IMR-90 (cell line): ENCODE measurements around the gene SLC38A8. TPM values are rescaled to one million over a fixed set of nuclear protein-coding genes. Genes with fewer than 3 reads are reported as not detected.

Experiments
- ATAC-seq: fragments of 200-7000 bp; cut with Tn5 transposase; 2 replicates; pipeline ENCODE4 v1.9.1; 2020; ENCODE audit warnings: low read depth, mild to moderate bottlenecking, moderate library complexity
- BruUV-seq: library from RNA; stranded (reverse); fragments of 400-500 nt; replicated peaks from 2 replicates; lab custom pipeline; 2021; lab: Mats Ljungman, UMichigan
- CTCF ChIA-PET: fragments of 300-600 bp; formaldehyde crosslinking; extraction: SDS; loops from one replicate; lab custom pipeline; 2021; ENCODE audit warnings: antibody characterized with exemption; lab: Yijun Ruan, JAX
- POLR2A ChIA-PET: fragments of 300-600 bp; sonication (Branson Sonifier 250); formaldehyde crosslinking; loops from one replicate; lab custom pipeline; 2022; ENCODE audit warnings: antibody characterized with exemption; ENCODE audit not compliant: unreplicated experiment; lab: Charles Lee
- DNase-seq: peaks from one replicate; pipeline ENCODE4 v3.0.0; 2013
- H2AFZ ChIP-seq: replicated peaks from 2 replicates; pipeline ENCODE3; 2013; ENCODE audit warnings: low read length, mild to moderate bottlenecking; ENCODE audit not compliant: poor library complexity
- H2AK5ac ChIP-seq: 2 replicates; pipeline ENCODE4 v1.6.1; 2013; ENCODE audit warnings: low read depth, low read length, inconsistent platforms
- H2AK9ac ChIP-seq: replicated peaks from 2 replicates; pipeline ENCODE3; 2013; ENCODE audit warnings: mild to moderate bottlenecking, low read depth, low read length, moderate library complexity; ENCODE audit not compliant: poor library complexity
- H2BK120ac ChIP-seq: 2 replicates; pipeline ENCODE4 v1.6.1; 2013; ENCODE audit warnings: low read depth, low read length, inconsistent platforms
- H2BK15ac ChIP-seq: 3 replicates; pipeline ENCODE4 v1.6.1; 2013; ENCODE audit warnings: low read depth, low read length, inconsistent platforms
- H2BK20ac ChIP-seq: 2 replicates; pipeline ENCODE4 v1.6.1; 2013; ENCODE audit warnings: low read depth, mild to moderate bottlenecking, inconsistent platforms, low read length, moderate library complexity
- H2BK5ac ChIP-seq: 2 replicates; pipeline ENCODE4 v1.6.1; 2013; ENCODE audit warnings: mild to moderate bottlenecking, low read depth, low read length, inconsistent platforms; ENCODE audit not compliant: poor library complexity, severe bottlenecking
- H3K14ac ChIP-seq: replicated peaks from 2 replicates; pipeline ENCODE4 v1.6.1; 2013; ENCODE audit warnings: low read depth, low read length, inconsistent platforms
- H3K18ac ChIP-seq: 2 replicates; pipeline ENCODE4 v1.6.1; 2013; ENCODE audit warnings: low read depth, low read length, control low read depth
- H3K23ac ChIP-seq: 2 replicates; pipeline ENCODE4 v1.6.1; 2013; ENCODE audit warnings: low read depth, low read length, inconsistent platforms
- H3K27ac ChIP-seq: 2 replicates; pipeline ENCODE4 v1.5.1; 2013; ENCODE audit warnings: mild to moderate bottlenecking, control low read depth, low read length; ENCODE audit not compliant: insufficient read depth
- H3K27me3 ChIP-seq: 2 replicates; pipeline ENCODE4 v1.6.1; 2013; ENCODE audit warnings: low read length; ENCODE audit not compliant: control insufficient read depth, insufficient read depth
- H3K36me3 ChIP-seq: 2 replicates; pipeline ENCODE4 v1.6.1; 2013; ENCODE audit warnings: low read length, mixed read lengths; ENCODE audit not compliant: control insufficient read depth, insufficient read depth
- H3K4ac ChIP-seq: 2 replicates; pipeline ENCODE4 v1.6.1; 2013; ENCODE audit warnings: low read depth, low read length, inconsistent platforms
- H3K4me1 ChIP-seq: 2 replicates; pipeline ENCODE4 v1.6.1; 2013; ENCODE audit warnings: low read length, mixed read lengths; ENCODE audit not compliant: control insufficient read depth, insufficient read depth
- H3K4me2 ChIP-seq: 2 replicates; pipeline ENCODE4 v1.6.1; 2013; ENCODE audit warnings: low read depth, mild to moderate bottlenecking, control low read depth, low read length, moderate library complexity
- H3K4me3 ChIP-seq: 2 replicates; pipeline ENCODE4 v1.5.1; 2013; ENCODE audit warnings: low read depth, mild to moderate bottlenecking, control low read depth, low read length, moderate library complexity; ENCODE audit not compliant: insufficient read depth
- H3K56ac ChIP-seq: 2 replicates; pipeline ENCODE4 v1.6.1; 2013; ENCODE audit warnings: low read length, inconsistent platforms; ENCODE audit not compliant: insufficient read depth; ENCODE audit errors: extremely low read depth
- H3K79me1 ChIP-seq, 2 experiments: 2 replicates each; pipeline ENCODE4 v1.6.1; 2013; ENCODE audit warnings: low read length in 2 of 2, inconsistent platforms in 1 of 2, low read depth in 1 of 2
- H3K9ac ChIP-seq: 2 replicates; pipeline ENCODE4 v1.6.1; 2013; ENCODE audit warnings: low read depth, low read length, control low read depth
- H3K9me1 ChIP-seq: 2 replicates; pipeline ENCODE4 v1.6.1; 2013; ENCODE audit warnings: low read length, inconsistent platforms; ENCODE audit not compliant: insufficient read depth
- H3K9me3 ChIP-seq: 2 replicates; pipeline ENCODE4 v1.6.1; 2013; ENCODE audit warnings: low read length; ENCODE audit not compliant: control insufficient read depth, insufficient read depth
- H4K20me1 ChIP-seq: 2 replicates; pipeline ENCODE4 v1.6.1; 2013; ENCODE audit warnings: low read length, inconsistent platforms; ENCODE audit not compliant: insufficient read depth
- H4K5ac ChIP-seq: 2 replicates; pipeline ENCODE4 v1.6.1; 2013; ENCODE audit warnings: mild to moderate bottlenecking, low read depth, low read length, control low read depth
- H4K8ac ChIP-seq, 2 experiments: 2 replicates each; pipeline ENCODE4 v1.6.1; 2013; ENCODE audit warnings: low read depth in 2 of 2, low read length in 2 of 2, control low read depth in 1 of 2, inconsistent platforms in 1 of 2
- H4K91ac ChIP-seq: 2 replicates; pipeline ENCODE4 v1.6.1; 2013; ENCODE audit warnings: low read depth, low read length, inconsistent platforms; ENCODE audit not compliant: insufficient read depth
- BHLHE40 ChIP-seq: fragments of 150-350 bp; IDR thresholded peaks from 2 replicates; pipeline ENCODE4 v1.6.1; 2016; ENCODE audit warnings: mild to moderate bottlenecking, low read depth, low read length
- CEBPB ChIP-seq: IDR thresholded peaks from 2 replicates; pipeline ENCODE4 v1.6.1; 2012; ENCODE audit warnings: low read depth, low read length, improper control_type of control experiment
- CHD1 ChIP-seq: IDR thresholded peaks from 2 replicates; pipeline ENCODE4 v1.6.1; 2012; ENCODE audit warnings: low read depth, low read length, improper control_type of control experiment
- CTCF ChIP-seq: conservative IDR thresholded peaks from 2 replicates; pipeline ENCODE4 v1.5.1; 2012; ENCODE audit warnings: mild to moderate bottlenecking, low read depth, low read length, improper control_type of control experiment
- ELK1 ChIP-seq: fragments of 150-350 bp; IDR thresholded peaks from 2 replicates; pipeline ENCODE4 v1.6.1; 2016; ENCODE audit warnings: low read depth, mild to moderate bottlenecking, low read length, moderate library complexity, borderline replicate concordance
- FOS ChIP-seq: fragments of 150-350 bp; IDR thresholded peaks from 2 replicates; pipeline ENCODE4 v1.6.1; 2016; ENCODE audit warnings: low read depth, low read length
- NFE2L2 ChIP-seq: fragments of 150-350 bp; IDR thresholded peaks from 2 replicates; pipeline ENCODE4 v1.6.1; 2016; ENCODE audit warnings: low read depth, mild to moderate bottlenecking, low read length
- POLR2A ChIP-seq: IDR thresholded peaks from 2 replicates; pipeline ENCODE4 v1.6.1; 2012; ENCODE audit warnings: mild to moderate bottlenecking, low read depth, low read length
- RAD21 ChIP-seq: IDR thresholded peaks from 2 replicates; pipeline ENCODE4 v1.6.1; 2012; ENCODE audit warnings: low read length, improper control_type of control experiment
- RCOR1 ChIP-seq: IDR thresholded peaks from 2 replicates; pipeline ENCODE4 v1.6.1; 2012; ENCODE audit warnings: mild to moderate bottlenecking, low read length, improper control_type of control experiment; ENCODE audit not compliant: insufficient replicate concordance
- RFX5 ChIP-seq: IDR thresholded peaks from 2 replicates; pipeline ENCODE4 v1.8.0; 2012; ENCODE audit warnings: low read depth, mild to moderate bottlenecking, low read length, moderate library complexity
- SMC3 ChIP-seq: fragments of 150-350 bp; IDR thresholded peaks from 2 replicates; pipeline ENCODE4 v1.6.1; 2016; ENCODE audit warnings: low read depth, mild to moderate bottlenecking, antibody characterized with exemption, low read length, moderate library complexity
- USF2 ChIP-seq: fragments of 150-350 bp; IDR thresholded peaks from 2 replicates; pipeline ENCODE4 v1.6.1; 2017; ENCODE audit warnings: mild to moderate bottlenecking, antibody characterized with exemption, low read length, low read depth
- WGBS, 2 experiments: methylation state at CpG; one replicate each; pipeline versions ENCODE4 v1.1.5 to v1.1.7; 2013; ENCODE audit warnings: missing lambda C conversion rate in 2 of 2; ENCODE audit not compliant: insufficient read length in 1 of 2; ENCODE audit errors: extremely low coverage in 2 of 2; 5-methylcytosine and 5-hydroxymethylcytosine counted together
- dilution Hi-C: fragments of 300-500 bp; cut with HindIII; formaldehyde crosslinking; loops from one replicate; pipeline ENCODE4 v1.14.3; 2018; ENCODE audit warnings: low sequenced_read_pairs; ENCODE audit not compliant: unreplicated experiment
- in situ Hi-C: fragments of 300-500 bp; cut with MboI; formaldehyde crosslinking; loops from 3 replicates; pipeline ENCODE4 v1.14.3; 2019; ENCODE audit warnings: low sequenced_read_pairs, inconsistent platforms, mixed read lengths
- intact Hi-C: fragments of 100-400 bp; cut with micrococcal nuclease; formaldehyde crosslinking; loops from 2 replicates; pipeline ENCODE4 v1.10.0; 2022
- polyA plus RNA-seq, 3 experiments: library from polyadenylated mRNA; depleted of rRNA; stranded (reverse); fragments of >200 nt; gene quantifications; 2 replicates each; pipeline ENCODE4 v1.2.3, GENCODE V29; 2012; ENCODE audit warnings: low replicate concordance in 1 of 3
- total RNA-seq: library from RNA; depleted of rRNA; stranded (reverse); fragments of >200 nt; gene quantifications from 2 replicates; pipeline ENCODE4 v1.2.3, GENCODE V29; 2012

SLC38A8 gene
- total and polyA plus RNA-seq, 2 of the 4 experiments (the other 2 are of a cell fraction): not detected

- TF ChIP-seq CHD1: no peak
Measured at GRCh38 chr16:83996481-83997252, 45.9 kb downstream of the SLC38A8 start (continued).

- Histone ChIP-seq H3K4me3 (no peak overlapping the region), H3K4me2 (no peak overlapping the region), H3K56ac (no peak overlapping the region), H3K4me1 (peaks cover 7% of the 10 kb centered on the region; the same call in 1 of the 2 replicates), H3K9me3 (no peaks in the 10 kb centered on the region), H2BK20ac (no peak overlapping the region), H3K9ac (no peak overlapping the region), H4K20me1 (no peaks in the 10 kb centered on the region), H3K18ac (no peak overlapping the region), H2AK9ac (no peak overlapping the region), H3K14ac (no peak overlapping the region), H2BK120ac (no peak overlapping the region), H3K36me3 (no peaks in the 10 kb centered on the region), H3K27me3 (peaks cover 6% of the 10 kb centered on the region; the same call in 1 of the 2 replicates), H4K91ac (no peak overlapping the region), H4K5ac (no peak overlapping the region), H3K79me1 (no peaks in the 10 kb centered on the region), H2BK5ac (no peak overlapping the region), H4K8ac (peak overlapping the region in 1 of 2 experiments; percentile 21; a peak in 1 of 4 replicates), H3K23ac (no peak overlapping the region), H3K9me1 (0 out of 2 replicates have a peak, but pooled peaks cover 4% of the 10 kb centered on the region), H3K27ac (no peak overlapping the region), H3K4ac (no peak overlapping the region), H2AFZ (peak overlapping the region; percentile 86), H2BK15ac (no peak overlapping the region), H2AK5ac (peak overlapping the region; percentile 48; the same call in 1 of the 2 replicates)
- POLR2A ChIA-PET: interaction anchor here (0.5 kb wide), 1 partner anchor 120 kb away, joined by 4 read pairs; no protein-coding TSS in a partner anchor
- no TSS peak for BruUV-seq
- ATAC-seq (peak; percentile 78), DNase-seq (peak; percentile 10)
- dilution Hi-C loops (no loop called here), in situ Hi-C loops (no loop called here), intact Hi-C loops (no loop called here)
- WGBS, 2 experiments: 0% methylated on average over 1 of the region's 21 CpGs; no CpG with 5 or more reads in 1 of the 2 experiments
- CTCF ChIA-PET: no interaction called here
- no peak for TF ChIP-seq CTCF
- no peak for TF ChIP-seq USF2
- TF ChIP-seq FOS: no peak
- no peak for TF ChIP-seq SMC3
- TF ChIP-seq POLR2A: no peak
- no peak for TF ChIP-seq BHLHE40
- TF ChIP-seq CEBPB: no peak
- no peak for TF ChIP-seq NFE2L2
- TF ChIP-seq RFX5: no peak
- TF ChIP-seq RAD21: no peak
- no peak for TF ChIP-seq RCOR1
- TF ChIP-seq ELK1: no peak
- TF ChIP-seq CHD1: no peak
Measured at GRCh38 chr16:83995754-83996153, 46.8 kb downstream of the SLC38A8 start.
